SH-SY5Y (cell line): Measurements from ENCODE around the gene POU2F3.

ENCODE experiments used
- GATA2 ChIP-seq: IDR thresholded peaks from 2 replicates; pipeline ENCODE4 v1.6.1; 2011; ENCODE audit warnings: mild to moderate bottlenecking, low read depth, low read length
- GATA3 ChIP-seq: IDR thresholded peaks from 2 replicates; pipeline ENCODE4 v1.6.1; 2011; ENCODE audit warnings: low read depth, mild to moderate bottlenecking, low read length, moderate library complexity

- TF ChIP-seq GATA2 (no peak), GATA3 (no peak)
These were observed 67.5 kb downstream of the POU2F3 start for GRCh38 chr11:120307476-120307875.
